DLD1 (cell line): ENCODE results near the gene SHISA6.

Source experiments
- in situ Hi-C: cut with HindIII; loops from 2 replicates; pipeline ENCODE4 v1.10.0; 2017; ENCODE audit warnings: low sequenced_read_pairs

SHISA6 gene

GRCh38 chr17:11240841-11241610, at the start of gene SHISA6:
SHISA6 (plus strand) TSS chr17:11241213.
- in situ Hi-C loops: no loop called here

DNA sequence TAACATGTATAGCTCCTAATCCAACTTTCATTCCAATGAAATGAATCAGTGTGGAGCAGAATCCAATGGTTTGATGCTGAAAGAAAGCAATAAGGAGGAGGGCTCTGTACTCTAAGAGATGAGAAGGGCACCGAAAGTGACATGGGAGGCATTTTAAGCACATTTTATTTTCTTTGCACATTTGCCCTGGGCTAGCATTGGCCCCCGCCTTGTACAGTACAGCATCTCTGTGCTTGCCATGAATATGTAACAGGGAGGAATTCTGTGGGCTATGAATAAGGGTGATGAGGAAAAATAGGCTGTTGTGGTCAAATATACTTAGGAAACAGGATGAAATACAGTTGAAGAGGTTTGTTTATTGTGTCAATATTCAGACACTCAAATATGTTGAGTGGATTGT, 45.2 kb upstream of the SHISA6 start:
- in situ Hi-C loops: no loop called here

- in situ Hi-C loops: no loop called here
Observed at GRCh38 chr17:11204991-11205390, 36.0 kb upstream of the SHISA6 start.

DNA sequence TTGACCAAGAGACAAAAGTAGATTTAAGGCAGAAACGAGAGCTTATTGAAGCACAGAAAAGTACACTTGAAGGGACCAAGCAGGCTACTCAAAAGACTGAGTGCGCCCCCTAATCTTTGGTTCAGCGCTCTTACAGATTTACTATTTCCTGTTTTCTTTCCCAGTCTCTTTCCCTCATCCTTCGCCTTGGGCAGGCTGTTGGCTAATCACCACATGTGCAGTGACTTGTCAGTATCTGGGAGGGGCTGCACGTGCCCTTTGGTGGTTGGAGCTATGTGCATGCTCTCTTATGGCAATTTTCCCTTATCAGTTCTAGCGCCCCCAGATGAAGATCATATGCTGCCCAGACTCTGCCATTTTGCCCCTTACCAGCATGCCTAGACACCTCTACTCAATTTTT, 35.4 kb upstream of the SHISA6 start:
- in situ Hi-C loops: no loop called here

- in situ Hi-C loops: loop anchor here (10.0 kb wide), 1 partner anchor 135 kb away; no protein-coding TSS in a partner anchor
Observed at GRCh38 chr17:11209906-11210305, 31.1 kb upstream of the SHISA6 start.

GRCh38 chr17:11212792-11213191, 28.2 kb upstream of the SHISA6 start:
- in situ Hi-C loops: loop anchor here (10.0 kb wide), 1 partner anchor 132 kb away; no protein-coding TSS in a partner anchor

DNA sequence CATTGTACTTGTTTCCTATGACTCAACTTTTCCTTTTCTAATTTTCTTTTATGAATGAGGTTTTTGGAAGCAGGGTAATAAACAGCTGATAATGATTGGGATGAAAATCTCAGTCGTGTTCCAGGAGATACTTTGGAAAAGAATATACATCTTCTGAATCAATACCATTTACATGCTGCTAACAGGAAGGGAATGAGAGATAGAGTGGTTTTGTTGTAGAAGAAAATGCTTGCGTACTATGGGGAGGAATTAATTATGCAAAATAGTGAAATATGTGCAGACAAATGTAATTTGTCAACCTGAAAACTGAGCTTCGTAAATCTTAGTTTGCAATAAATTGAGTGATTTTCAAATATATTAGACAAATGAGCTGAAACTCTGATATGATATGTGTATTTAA, 24.0 kb upstream of the SHISA6 start:
- in situ Hi-C loops: loop anchor here (10.0 kb wide), 1 partner anchor 128 kb away; no protein-coding TSS in a partner anchor

- in situ Hi-C loops: no loop called here
Observed at GRCh38 chr17:11221196-11221595, 19.8 kb upstream of the SHISA6 start.

DNA sequence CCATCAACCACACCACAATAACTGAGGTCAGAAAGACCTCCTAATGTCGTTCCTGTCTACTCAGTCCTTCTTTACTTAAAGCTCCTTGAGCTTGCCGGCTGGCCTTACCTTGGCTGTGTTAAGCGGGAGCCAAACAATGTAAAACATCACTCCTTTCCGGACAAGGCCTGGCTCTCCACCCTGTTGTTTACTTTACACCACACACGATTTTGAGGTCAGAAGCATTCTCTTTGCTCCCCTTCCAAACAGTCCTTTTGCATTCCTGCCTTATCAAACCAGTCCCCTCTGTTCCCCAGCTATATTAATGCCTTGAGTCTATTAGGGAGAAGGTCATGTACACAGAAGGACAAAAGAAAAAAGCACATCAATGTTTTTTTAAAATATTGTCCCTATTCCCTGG, 19.3 kb upstream of the SHISA6 start:
- in situ Hi-C loops: no loop called here

- in situ Hi-C loops: no loop called here
Observed at GRCh38 chr17:11238705-11239104, 2.3 kb upstream of the SHISA6 start.

DNA sequence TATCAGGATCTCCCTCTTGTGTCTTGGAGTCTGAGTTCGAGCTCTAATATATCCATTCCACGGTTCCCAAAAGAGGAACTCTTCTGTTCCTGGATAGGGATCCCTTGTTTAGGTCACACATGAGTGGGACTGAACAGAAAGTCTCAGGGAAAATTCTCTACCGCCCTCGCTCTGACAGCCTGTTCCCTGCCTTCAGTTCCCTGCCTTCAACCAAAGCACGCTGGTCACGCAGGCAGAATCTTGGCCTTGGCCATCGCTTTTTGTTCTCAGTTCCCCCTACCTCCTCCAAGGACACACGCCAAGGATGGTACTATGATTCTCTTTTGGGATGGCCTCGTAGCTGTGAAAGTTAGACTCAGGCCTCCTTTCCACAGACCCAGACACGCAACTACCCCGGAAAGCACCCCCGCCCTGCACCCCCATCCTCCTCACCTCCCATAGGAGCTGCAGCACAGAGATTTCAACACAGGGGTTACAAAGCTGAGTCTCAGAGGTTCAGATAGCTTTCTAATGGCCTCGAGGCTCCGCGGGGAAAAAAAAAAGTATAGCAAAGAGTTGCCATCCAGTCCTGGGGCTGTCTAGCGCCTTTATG, 1.5 kb upstream of the SHISA6 start:
- in situ Hi-C loops: no loop called here

GRCh38 chr17:11240041-11240840, 772 bp upstream of the SHISA6 start:
- in situ Hi-C loops: no loop called here

GRCh38 chr17:11241611-11242226, 706 bp downstream of the SHISA6 start:
- in situ Hi-C loops: no loop called here

- in situ Hi-C loops: no loop called here
Observed at GRCh38 chr17:11242411-11242810, 1.4 kb downstream of the SHISA6 start.

DNA sequence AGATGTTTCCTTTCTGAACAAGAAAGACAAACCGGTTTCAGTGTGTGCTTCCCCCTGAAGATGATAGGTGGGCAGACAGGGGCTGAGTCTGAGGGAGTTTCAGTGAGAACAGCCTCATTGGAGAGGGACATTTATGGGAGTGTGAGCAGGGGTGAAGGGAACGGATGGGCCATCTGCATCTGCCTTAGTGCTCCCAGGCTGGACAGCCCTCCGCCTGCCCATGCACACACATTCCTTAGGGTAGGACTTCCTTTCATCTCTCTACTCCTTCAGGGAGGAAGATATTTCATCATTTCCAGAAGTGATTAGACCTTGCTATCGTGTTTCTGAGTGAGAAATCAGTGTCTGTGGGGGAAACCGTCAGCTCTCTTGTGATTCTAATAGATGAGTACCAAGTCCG, 3.8 kb downstream of the SHISA6 start:
- in situ Hi-C loops: no loop called here

DNA sequence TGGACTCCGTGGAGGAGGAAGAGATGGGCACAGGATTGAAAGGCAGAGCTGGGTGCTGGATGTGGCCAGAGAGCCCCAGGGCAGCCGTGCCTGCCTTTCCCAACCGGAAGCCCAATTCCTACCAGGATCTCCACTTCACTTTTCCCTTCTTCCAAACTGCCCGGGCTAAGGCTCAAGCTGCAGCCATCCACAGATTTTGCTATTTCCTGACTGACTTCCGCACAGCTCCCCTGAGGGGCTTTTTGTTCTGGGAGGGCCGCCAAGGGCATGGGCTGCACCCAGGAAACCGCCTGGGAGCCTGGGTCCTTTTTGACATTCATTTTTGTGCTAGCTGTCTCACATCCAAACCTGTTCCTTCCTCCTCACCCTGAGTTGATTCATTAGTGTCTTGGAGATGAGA, 4.2 kb downstream of the SHISA6 start:
- in situ Hi-C loops: no loop called here

DNA sequence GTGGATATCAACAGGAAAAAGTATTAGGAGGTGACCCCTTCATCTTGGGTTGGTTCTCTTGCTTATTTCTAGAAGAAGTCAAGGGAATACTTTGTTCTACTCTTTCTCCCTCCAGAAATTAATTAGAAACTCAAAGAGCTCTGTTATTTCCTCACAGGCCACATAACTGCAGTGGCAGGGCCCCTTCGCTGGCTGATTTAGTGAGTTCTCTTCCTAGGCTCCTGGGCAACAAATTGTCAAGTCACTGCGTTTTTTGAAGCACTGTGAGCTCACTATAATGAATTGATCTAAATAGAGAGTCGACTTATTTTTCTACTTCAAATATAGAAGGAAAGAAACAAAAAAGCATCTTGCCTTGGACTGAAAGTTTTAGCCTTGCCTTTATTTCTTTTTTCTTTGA, 4.8 kb downstream of the SHISA6 start:
- in situ Hi-C loops: no loop called here

DNA sequence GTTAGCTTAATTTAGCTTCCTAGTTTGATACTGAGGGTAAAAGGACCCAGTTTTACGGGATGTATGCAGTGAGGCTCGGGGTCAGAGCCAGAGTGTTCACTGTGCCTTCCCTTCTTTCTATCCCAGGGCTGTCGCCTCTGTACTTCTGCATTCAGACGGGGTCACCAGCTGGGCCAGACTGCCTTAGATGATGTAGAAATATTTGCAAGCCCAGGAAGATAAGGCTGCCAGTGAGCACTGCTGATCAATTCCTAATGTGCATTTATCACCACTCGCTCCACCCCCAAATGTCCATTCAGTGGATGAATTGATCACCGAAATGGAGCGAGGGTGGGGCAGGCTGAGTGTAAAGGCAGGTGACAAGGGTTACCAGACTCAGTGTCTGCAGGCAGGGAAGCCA, 9.1 kb downstream of the SHISA6 start:
- in situ Hi-C loops: no loop called here

GRCh38 chr17:11251561-11252107, 10.6 kb downstream of the SHISA6 start:
- in situ Hi-C loops: no loop called here

DNA sequence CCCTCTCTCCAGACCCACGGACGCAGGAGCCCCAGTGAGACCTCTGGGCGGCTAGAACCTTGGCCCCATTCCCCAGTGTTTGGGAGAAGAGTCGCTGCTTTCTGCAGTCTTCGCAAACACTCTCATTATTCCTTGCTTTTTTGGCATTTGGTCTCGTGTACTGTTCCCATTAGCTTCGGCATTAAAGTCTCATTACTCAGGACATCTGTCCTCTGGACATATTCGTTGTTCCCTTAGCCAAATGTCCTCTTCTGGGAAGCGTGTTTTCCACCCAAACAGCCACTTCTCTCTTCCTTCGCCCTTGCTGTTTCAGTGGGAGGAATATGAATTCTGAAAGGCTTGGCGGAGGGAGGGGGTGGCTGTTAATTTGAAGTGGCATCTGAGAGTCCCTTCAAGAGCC, 11.1 kb downstream of the SHISA6 start:
- in situ Hi-C loops: no loop called here

DNA sequence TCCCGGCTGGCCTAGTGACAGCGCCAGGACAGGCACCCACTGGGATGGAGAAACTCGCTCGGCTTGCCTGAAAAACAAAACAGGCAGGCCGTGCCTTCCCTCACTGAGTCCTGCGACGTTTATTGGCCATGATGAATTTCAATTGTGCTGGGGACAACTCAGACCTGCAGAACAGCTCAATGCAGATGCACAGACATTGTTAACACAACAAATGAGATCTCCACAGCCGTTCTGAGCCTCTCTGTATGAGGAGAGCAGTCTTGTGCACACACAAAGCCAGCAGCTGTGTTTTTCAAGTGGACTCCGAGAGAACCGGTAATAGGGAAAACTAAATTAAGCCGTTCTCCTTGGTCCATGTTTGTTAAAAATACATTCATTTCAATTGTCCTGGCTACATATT, 15.9 kb downstream of the SHISA6 start:
- in situ Hi-C loops: no loop called here
